GM19463 (cell line): Measurements from ENCODE around the gene ZMAT2.
"Not testable (repeated sequence)": the region's sequence is repeated elsewhere in the genome, so short reads cannot be mapped to it uniquely, and the experiment has no call there.

Source experiments
- ATAC-seq: cut with Tn5 transposase; IDR thresholded peaks from one replicate; pipeline ENCODE4 v1.9.1; 2021; ENCODE audit warnings: mild to moderate bottlenecking, moderate library complexity; ENCODE audit not compliant: unreplicated experiment

The ZMAT2 gene, protein sequence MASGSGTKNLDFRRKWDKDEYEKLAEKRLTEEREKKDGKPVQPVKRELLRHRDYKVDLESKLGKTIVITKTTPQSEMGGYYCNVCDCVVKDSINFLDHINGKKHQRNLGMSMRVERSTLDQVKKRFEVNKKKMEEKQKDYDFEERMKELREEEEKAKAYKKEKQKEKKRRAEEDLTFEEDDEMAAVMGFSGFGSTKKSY

DNA sequence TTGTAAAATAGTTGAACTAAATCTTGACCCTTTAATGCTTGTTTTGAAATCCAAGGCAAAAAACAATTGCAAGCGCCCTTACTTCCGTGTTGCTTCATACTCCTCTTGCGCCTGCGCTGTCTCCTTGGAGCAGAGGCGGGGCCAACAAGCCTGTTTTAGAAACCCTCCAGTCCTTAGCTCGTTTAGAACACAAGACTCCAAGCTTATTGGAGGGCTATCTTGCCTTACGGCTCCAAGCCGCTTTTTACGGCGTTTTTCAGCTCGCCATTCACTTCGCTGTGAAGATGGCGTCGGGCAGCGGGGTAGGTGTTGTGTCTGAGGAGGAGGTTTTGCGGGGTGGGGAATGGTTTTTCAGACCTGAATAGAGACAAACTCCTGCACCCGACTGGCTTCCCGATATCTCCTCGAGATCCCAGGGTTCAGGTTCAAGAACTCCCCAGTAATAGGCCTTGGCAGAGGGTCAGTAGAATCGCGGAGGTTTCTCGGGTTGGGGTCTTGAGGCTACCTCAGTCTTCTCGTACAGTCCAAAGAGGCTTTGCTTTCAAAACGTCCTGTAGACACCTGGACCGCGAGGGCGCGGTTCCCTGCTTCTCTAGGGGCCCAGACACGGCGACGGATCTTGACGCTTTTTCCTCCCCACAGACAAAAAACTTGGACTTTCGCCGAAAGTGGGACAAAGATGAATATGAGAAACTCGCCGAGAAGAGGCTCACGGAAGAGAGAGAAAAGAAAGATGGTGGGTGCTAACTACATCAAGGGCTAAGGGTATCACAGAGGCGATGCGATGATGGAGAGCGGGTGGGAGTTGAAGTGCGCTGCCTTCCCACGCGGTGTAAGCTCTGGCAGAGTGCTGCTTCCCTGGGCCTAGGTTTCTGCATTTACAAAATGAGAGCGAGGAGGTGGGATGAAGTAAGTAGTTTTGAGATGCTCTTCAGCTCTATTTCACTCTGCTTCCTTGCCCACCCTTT is at the start of gene ZMAT2:
Gene ZMAT2, plus strand, starts transcription at position 271 of the 968 bp plus-strand sequence. Its CDS starts 14 bp downstream, at position 285.
- peak; percentile 96 for ATAC-seq

DNA sequence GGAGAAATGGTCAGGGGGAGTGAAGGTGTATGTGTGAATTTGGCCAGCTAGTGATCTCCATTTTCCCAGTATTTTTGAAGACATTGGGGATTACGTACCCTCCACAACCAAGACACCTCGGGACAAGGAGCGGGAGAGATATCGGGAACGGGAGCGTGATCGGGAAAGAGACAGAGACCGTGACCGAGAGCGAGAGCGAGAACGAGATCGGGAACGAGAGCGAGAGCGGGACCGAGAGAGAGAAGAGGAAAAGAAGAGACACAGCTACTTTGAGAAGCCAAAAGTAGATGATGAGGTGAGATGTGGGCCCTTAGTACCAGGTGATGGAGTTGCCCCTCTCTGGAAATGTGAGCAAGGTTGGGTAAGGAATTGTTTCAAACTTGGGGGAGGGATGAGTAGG is 41.4 kb upstream of the ZMAT2 start:
- no peak for ATAC-seq

DNA sequence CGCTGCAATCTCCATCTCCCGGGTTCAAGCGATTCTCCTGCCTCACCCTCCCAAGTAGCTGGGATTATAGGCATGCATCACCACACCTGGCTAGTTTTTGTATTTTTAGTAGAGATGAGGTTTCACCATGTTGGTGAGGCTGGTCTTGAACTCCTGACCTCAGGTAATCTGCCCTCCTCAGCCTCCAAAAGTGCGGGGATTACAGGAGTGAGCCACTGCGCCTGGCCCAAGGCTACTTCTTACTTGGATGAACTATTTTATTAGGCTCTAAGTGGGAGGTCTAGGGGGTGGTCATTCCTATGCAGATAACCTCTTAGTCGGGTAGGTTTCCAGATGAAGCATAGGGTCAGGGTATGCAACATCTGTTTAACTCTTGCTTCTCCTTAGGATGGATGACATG is 39.9 kb upstream of the ZMAT2 start:
- ATAC-seq = not testable (repeated sequence)

DNA sequence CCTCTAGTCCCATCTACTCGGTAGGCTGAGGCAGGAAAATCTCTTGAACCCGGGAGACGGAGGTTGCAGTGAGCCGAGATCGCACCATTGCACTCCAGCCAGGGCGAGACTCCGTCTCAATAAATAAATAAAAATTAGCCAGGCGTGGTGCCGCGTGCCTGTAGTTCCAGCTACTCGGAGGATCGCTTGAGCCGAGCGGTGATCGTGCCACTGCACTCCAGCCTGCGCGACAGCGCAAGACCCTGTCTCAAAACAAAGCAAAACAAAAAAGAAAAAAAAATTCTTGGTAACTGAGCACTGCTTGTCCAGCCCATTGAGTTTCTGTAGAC is 36.3 kb upstream of the ZMAT2 start:
- no peak for ATAC-seq

DNA sequence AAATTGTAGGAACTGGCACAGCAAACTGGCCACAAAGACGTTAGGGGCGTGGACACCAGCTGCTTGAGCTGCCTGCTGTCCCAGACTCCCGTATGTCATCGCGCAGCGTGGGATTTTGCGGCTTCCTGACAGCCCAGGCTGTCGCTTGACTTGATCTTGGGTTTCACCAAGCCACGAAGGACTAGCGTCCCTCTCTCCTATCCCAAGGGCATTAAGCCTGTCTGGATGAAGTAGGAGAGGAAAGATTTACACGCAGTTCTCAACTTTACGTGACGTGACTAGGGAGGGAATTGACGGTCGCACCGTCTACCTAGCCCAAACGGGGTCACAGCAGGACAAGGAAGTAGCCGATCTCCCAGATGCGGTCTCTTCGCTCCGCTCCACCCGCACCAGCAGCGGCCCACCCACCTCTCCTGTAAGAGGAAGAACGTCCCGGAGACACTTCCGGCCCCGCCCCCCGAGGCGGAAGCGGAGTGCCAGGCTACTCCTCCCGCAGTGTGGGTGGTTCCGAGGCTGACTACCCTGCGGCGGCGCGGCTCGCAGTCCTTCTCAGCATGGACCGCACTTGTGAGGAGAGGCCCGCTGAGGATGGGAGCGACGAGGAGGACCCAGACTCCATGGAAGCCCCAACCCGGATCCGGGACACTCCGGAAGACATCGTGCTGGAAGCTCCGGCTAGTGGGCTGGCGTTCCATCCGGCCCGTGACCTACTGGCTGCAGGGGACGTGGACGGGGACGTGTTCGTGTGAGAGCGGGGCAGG is 35.7 kb upstream of the ZMAT2 start, which contains the start of gene WDR55:
Gene WDR55, plus strand, starts transcription at position 546 of the 761 bp plus-strand sequence. Its CDS starts 9 bp downstream, at position 555.
- ATAC-seq = peak; percentile 99

DNA sequence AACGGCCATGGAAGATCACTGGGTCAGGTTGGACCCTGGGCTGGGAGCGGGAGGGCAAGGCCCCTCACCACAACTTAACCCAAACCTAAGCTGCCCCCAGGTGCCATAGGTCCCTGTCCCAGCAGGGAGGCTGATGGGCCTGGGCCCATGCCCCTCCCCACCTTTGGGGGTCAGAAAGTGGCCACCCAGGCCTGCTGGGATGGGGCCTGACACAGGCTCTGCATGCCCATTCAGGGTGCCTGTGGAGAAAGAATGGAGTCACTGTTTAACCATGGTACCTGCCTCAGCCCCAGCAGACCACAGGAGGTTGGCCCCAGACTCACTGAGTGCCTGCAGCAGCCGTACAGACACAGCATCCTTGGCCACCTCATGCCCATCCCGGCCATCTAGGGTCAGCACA is 29.2 kb upstream of the ZMAT2 start:
- ATAC-seq = not testable (repeated sequence)

DNA sequence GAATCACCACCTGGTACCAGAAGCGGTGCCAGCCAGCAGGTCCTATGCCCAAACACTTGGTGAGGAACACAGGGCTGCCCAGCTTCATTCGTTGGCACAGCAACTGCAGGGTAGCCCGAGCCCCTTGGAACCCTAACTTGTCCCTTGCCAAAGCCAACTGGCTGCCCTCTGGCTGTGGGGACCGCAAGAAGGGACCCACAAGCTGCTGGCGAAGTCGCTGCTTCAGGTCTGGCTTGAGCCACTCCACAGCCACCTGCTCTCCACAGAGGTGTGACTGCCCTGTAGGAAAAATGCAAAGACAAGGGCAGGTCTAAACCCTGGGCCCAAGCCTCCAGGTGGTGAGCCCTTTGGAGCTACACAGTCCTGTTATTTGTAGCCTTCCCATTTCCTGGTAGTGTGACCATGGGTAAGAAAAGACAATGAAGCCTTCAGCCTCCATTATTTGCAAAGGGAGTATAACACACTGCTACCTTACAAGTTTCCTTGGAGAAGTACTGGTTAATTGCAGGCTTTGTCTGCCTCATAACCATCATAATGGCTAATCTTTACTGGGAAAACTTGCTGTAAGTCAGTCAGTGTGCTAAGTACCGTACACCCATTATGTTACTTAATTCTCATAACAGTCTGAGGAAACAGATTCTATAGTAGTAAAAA is 28.6 kb upstream of the ZMAT2 start:
- no peak for ATAC-seq

DNA sequence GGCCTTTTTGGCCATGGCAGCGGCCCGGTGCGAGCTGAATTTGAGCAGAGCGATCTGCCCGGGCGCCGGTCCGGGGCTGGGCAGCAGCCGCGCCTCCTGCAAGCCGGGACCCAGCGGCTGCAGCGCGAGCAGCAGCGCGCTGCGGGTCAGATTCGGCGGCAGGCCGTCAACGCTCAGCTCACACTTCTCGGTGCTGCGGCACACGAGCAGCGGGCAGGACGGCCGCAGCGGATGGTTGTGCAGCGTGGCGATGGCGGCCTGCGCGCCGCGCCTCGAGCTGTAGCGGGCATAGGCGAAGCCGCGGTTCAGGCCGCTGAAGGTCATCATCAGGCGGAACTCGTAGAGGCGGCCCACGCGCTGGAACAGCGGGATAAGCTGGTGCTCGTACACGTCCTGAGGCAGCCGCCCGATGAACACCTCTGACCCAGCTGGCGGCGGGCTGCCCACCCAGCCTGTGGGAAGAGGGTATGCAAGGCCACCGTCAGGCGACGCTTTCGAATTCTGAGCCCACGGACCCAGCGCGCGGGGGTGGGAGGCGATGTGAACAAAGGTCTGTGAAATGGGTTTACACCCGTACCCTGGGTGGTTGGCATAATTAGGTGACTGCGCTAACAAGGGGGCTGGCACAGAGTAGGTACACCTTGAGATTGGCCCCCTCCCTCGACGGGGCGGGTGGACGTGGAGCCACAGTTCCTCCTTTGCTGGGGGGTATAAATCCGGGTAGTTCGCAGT is 27.6 kb upstream of the ZMAT2 start:
- no peak for ATAC-seq

DNA sequence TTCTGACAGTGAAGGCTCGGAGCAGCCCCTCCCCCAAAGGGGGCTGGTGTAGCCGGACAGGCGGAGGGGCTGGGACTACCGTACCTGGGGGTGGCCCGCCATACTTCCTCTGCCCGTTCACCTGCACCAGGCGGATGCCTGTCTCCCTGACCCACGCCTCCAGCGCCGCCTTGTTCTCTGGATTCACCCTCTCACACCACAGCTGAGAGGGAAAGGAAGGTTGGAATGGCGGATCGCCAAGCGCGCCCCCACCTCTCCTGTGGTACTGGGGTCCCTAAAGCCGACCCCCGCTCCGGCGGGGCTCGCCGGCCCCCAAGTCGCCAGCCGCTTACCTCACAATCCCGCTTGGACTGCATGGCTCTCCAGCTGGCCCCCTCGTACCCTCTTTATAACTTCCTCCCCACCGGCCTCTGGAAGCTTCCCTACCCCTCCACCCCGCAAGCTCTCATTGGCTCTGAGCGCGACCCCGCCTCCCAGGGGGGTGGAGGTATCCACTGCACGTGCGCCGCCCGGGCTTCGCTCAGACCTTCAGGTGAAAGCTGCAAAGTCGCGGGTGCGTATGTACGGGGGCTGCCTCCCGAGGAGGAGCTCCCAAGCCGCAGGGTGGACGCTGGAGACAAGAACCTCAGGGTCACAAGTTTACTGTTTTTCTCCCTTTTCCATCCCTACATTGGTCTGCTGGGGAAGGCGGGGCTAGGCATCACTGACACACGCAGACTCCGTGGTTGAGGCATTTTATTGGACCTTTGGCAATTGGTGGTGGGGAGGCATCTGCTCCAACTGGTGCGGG is 26.9 kb upstream of the ZMAT2 start, which contains the start of gene DND1:
Gene DND1, minus strand, starts transcription at position 390 of the 790 bp plus-strand sequence. Its CDS starts 34 bp downstream, at position 356.
- ATAC-seq = no peak

DNA sequence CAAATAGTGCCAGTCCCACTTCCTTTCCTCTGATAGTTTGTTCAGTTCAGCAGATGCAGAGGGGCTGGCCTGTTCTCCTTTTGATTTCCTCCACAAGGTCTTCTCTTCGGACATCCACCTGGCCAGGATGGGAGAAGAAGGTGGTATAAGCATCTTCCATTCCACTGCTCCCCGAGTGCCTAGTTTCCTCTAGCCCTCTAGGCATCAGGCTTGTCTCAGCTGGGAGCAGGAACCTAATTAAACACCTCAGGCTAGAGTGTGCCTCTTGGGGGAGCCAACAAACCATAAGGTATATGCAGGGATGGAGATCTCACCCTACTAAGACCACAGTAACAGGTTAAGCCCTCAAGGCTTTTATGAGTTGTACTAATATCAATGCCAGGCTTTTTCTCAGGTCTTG is 26.0 kb upstream of the ZMAT2 start:
- no peak for ATAC-seq

DNA sequence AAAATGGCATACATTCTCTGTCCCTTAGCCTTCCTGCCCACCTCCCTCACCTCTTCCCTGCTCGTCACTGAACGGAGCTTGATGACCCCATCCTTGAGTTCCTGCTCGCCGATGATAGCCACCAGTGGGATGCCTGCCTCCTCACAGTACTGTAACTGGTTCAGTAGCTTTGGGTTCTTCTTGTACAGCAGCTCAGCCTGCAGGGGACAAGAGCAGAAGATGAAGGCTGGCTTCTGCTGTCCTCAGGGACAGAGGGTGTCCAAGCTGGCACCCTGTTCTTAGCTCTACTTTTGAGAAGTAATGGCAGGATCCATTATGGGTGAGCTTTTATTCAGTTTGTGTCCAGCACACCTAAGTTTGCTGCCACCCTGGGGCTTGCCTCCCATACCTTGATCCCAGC is 25.6 kb upstream of the ZMAT2 start:
- no peak for ATAC-seq

DNA sequence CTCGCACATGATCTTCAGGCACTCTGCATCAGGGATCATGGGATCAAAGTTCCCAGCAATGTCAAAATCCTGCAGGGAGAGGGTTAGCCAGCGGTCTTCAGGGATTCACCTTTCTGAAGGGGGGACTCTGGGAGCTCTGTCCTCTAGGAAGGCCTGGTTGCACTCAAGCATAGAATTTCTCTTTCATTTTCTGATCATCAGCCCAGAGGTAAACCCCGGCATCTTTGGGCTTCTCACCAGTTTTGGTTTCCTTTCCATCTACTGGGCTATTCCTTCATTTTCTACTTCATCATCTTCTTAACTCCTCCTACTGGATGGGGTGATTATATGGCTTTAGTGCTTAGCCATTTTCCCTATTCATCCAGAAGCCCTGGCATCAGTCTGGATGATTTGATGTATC is 22.3 kb upstream of the ZMAT2 start:
- ATAC-seq = peak; percentile 73

DNA sequence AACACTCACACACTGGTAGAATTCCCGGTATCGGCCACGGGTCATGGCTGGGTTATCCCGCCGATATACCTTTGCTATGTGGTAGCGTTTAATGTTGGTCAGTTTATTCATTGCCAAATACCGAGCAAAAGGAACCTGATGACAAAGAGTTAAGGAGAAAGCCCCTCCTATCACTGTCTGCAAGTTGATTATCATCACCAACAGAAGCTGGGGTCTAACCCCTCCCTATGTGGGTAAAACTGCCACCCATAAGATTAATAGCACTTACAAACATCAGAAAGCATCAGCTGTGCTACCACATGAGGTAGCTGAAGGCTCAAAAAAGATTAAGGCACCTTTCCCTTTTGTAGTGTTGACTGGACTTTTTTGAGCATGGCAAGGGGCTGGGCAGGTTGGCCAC is 21.3 kb upstream of the ZMAT2 start:
- no peak for ATAC-seq

DNA sequence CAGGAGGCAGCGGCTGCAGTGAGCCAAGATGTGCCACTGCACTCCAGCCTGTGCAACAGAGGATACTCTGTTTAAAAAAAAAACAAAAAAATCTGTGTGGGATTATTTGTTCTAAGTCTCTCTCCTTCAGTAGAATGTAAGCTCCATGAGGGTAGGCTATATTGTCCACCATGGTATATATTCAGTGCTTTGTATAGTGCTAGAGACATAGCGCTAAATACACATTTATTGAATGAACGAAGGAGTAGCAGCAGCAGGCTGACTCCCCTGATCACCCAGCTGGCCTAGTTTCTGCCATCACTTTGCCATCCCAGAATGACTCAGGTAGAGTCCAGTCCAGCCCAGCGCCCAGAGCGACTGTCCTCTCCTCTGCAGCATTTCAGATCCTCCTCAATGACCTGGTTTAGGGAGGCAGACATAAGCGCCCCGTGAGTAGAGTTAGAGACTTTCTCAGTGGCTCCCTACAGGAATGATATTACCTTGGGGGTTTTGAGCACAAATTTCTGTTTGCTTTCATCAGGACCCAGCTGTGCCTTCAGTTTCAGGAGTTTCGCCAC is 9.8 kb upstream of the ZMAT2 start:
- no peak for ATAC-seq

DNA sequence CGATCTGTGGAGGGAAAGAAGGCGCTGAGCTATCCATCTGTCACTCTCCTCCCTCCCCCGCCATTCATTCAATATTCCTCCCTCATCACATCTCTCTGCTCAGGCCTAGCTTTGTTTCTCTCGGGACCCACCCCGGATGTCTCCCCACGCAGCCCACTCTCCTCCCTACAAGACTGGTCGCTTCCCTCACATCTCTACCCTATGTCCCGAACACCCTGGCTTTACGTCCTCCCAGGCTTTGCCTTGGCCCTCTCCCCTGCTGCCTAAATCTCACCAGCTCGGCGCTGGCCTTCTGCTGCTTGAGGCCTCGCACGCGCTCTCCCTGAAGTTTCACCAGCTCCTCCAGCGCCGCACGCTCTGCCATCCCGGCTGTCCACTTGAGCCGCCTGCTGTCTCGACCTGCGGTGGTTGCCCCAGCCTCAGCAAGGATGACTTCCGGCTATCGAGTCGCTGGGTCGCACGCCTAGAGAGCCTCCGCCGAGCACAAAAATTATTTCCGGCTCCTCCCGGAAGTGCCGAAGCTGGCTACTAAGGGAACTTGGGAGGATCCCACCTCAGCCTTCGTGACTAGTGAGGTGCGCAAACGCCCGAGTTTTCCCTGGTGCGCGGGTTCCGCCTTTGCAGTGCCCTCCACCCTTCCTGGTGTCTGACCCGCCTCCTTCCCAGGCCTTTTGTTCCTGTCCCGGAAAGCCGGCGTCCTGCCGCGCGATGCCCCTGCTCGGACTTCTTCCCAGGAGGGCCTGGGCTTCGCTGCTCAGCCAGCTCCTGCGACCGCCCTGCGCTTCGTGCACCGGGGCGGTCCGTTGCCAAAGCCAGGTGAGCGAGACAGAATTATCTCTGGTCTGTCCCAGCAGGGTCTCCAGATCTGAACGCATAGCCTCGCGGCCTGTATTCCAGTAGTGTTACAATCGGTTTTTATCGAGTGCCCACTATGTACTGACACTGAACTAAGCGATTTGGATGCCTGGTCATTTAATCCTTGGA is 9.0 kb upstream of the ZMAT2 start, which contains the start of the genes HARS1 and HARS2:
Gene HARS1, minus strand, starts transcription at position 430 of the 984 bp plus-strand sequence. Its CDS starts 66 bp downstream, at position 364.
Gene HARS2, plus strand, starts transcription at position 515 of the 984 bp plus-strand sequence. Its CDS starts 194 bp downstream, at position 709.
- ATAC-seq = peak; percentile 98

DNA sequence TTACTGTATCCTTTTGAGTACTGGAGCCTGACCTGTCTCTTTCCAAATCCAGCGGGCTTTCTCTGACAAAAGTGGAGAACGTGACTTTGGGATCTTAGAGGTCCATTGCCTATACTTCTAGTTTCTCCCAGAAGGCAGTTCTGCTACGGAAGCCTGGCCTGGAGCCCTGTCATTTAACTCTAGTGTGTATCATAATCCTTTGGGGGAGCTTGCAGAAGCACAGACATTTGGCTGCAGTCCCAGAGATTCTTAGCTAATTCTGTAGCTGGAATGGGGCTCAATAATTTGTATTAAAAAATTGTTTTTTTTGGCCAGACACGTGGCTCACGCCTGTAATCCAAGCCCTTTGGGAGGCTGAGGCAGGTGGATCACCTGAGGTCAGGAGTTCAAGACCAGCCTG is 6.0 kb upstream of the ZMAT2 start:
- ATAC-seq = no peak

DNA sequence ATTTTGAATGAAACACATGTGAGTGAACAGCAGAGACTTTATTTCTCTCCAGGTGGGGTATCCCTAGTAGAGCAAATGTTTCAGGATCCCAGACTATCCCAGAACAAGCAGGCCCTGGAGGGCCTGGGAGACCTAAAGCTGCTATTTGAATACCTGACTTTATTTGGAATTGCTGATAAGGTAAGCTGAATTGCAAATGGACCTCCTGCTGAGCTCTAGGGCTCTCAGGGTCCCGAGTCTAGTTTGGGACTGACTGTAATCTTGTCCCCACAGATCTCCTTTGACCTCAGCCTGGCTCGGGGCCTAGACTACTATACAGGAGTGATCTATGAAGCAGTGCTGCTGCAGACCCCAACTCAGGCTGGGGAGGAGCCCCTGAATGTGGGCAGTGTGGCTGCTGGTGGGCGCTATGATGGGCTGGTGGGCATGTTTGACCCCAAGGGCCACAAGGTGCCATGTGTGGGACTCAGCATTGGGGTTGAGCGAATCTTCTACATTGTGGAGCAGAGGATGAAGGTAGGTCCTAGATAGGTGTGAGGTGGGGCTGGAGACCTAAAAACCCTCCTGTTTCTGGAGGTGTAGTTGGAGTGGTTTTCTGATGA is 3.3 kb upstream of the ZMAT2 start:
- ATAC-seq = no peak
